HEK293 (cell line): ENCODE measurements around the gene AMBRA1.

ENCODE experiments used
- CTCF ChIA-PET: fragments of 350-600 bp; formaldehyde crosslinking; extraction: SDS; loops from one replicate; lab custom pipeline; 2021; ENCODE audit warnings: antibody characterized with exemption; lab: Yijun Ruan, JAX
- POLR2A ChIA-PET: fragments of 300-600 bp; formaldehyde crosslinking; extraction: SDS; loops from one replicate; lab custom pipeline; 2020; ENCODE audit warnings: antibody characterized with exemption, inconsistent platforms; lab: Yijun Ruan, JAX
- H3K27ac ChIP-seq: fragments of 200-500 bp; sonication (Bioruptor generic); 2 replicates; pipeline ENCODE4 v1.5.1; 2014; ENCODE audit warnings: low read depth, low read length, control low read depth, inconsistent platforms; ENCODE audit errors: extremely low read depth
- H3K36me3 ChIP-seq, 2 experiments: fragments of 200-500 bp in 1 of 2; sonication (Bioruptor generic) in 1 of 2; 1 replicate in 1 of 2; 2 replicates in 1 of 2; pipeline ENCODE4 v1.5.1; 2014 to 2017; ENCODE audit warnings: inconsistent platforms in 2 of 2, low read length in 2 of 2; ENCODE audit not compliant: control insufficient read depth in 2 of 2, insufficient read depth in 1 of 2
- H3K4me1 ChIP-seq: fragments of 200-500 bp; sonication (Bioruptor generic); 2 replicates; pipeline ENCODE4 v1.5.1; 2014; ENCODE audit warnings: mild to moderate bottlenecking, low read length, inconsistent platforms; ENCODE audit not compliant: control insufficient read depth, insufficient read depth
- H3K4me3 ChIP-seq: 2 replicates; pipeline ENCODE4 v1.5.1; 2011; ENCODE audit warnings: low read depth, mild to moderate bottlenecking, control low read depth, low read length, moderate library complexity
- H3K9me3 ChIP-seq: fragments of 200-500 bp; sonication (Bioruptor generic); 2 replicates; pipeline ENCODE4 v1.5.1; 2014; ENCODE audit warnings: low read depth, low read length, inconsistent platforms; ENCODE audit not compliant: control insufficient read depth, insufficient read depth
- CTCF ChIP-seq: fragments of 450-650 bp; formaldehyde crosslinking; IDR thresholded peaks from 2 replicates; pipeline ENCODE4 v1.5.1; 2016; ENCODE audit warnings: missing biosample characterization, missing genetic modification characterization
- HOXA7 ChIP-seq: sonication (generic); formaldehyde crosslinking; IDR thresholded peaks from 2 replicates; pipeline ENCODE4 v1.8.1; 2022; ENCODE audit warnings: missing genetic modification reagents, borderline replicate concordance
- MYNN ChIP-seq: fragments of 450-650 bp; formaldehyde crosslinking; IDR thresholded peaks from 2 replicates; pipeline ENCODE4 v1.5.1; 2016; ENCODE audit warnings: missing biosample characterization, missing genetic modification characterization, borderline replicate concordance
- PRDM6 ChIP-seq: fragments of 450-650 bp; formaldehyde crosslinking; IDR thresholded peaks from 2 replicates; pipeline ENCODE4 v1.5.1; 2017; ENCODE audit warnings: missing biosample characterization, missing genetic modification characterization
- SCRT1 ChIP-seq: fragments of 450-650 bp; formaldehyde crosslinking; IDR thresholded peaks from 2 replicates; pipeline ENCODE4 v1.5.1; 2016; ENCODE audit warnings: missing biosample characterization, missing genetic modification characterization, borderline replicate concordance
- SCRT2 ChIP-seq: fragments of 450-650 bp; formaldehyde crosslinking; IDR thresholded peaks from 2 replicates; pipeline ENCODE4 v1.5.1; 2016; ENCODE audit warnings: missing biosample characterization, missing genetic modification characterization
- SP2 ChIP-seq: fragments of 450-650 bp; formaldehyde crosslinking; IDR thresholded peaks from 2 replicates; pipeline ENCODE4 v1.5.1; 2016; ENCODE audit warnings: missing biosample characterization, missing genetic modification characterization
- WT1 ChIP-seq: fragments of 450-650 bp; formaldehyde crosslinking; IDR thresholded peaks from 2 replicates; pipeline ENCODE4 v1.5.1; 2016; ENCODE audit warnings: missing biosample characterization, missing genetic modification characterization
- YY2 ChIP-seq: fragments of 450-650 bp; formaldehyde crosslinking; IDR thresholded peaks from 2 replicates; pipeline ENCODE4 v1.5.1; 2016; ENCODE audit warnings: missing biosample characterization, missing genetic modification characterization
- ZBTB26 ChIP-seq: fragments of 450-650 bp; formaldehyde crosslinking; optimal IDR thresholded peaks from 2 replicates; pipeline ENCODE3; 2016; ENCODE audit warnings: missing biosample characterization, mild to moderate bottlenecking, missing genetic modification characterization
- ZBTB44 ChIP-seq: fragments of 450-650 bp; IDR thresholded peaks from 2 replicates; pipeline ENCODE4 v1.5.1; 2018; ENCODE audit warnings: missing biosample characterization, mild to moderate bottlenecking, missing genetic modification characterization
- ZNF148 ChIP-seq: fragments of 450-650 bp; formaldehyde crosslinking; IDR thresholded peaks from 2 replicates; pipeline ENCODE4 v1.5.0; 2017; ENCODE audit warnings: missing biosample characterization, missing genetic modification characterization, borderline replicate concordance
- ZNF239 ChIP-seq: fragments of 450-650 bp; formaldehyde crosslinking; IDR thresholded peaks from 2 replicates; pipeline ENCODE4 v1.5.1; 2016; ENCODE audit warnings: missing biosample characterization, missing genetic modification characterization
- ZNF37A ChIP-seq: fragments of 450-650 bp; IDR thresholded peaks from 2 replicates; pipeline ENCODE4 v1.5.1; 2018; ENCODE audit warnings: missing biosample characterization, missing genetic modification characterization
- ZNF501 ChIP-seq: fragments of 450-650 bp; formaldehyde crosslinking; IDR thresholded peaks from 2 replicates; pipeline ENCODE4 v1.5.1; 2016; ENCODE audit warnings: missing biosample characterization, missing genetic modification characterization
- ZNF561 ChIP-seq: fragments of 450-650 bp; IDR thresholded peaks from 2 replicates; pipeline ENCODE4 v1.5.1; 2018; ENCODE audit warnings: missing biosample characterization, missing genetic modification characterization, borderline replicate concordance
- ZNF580 ChIP-seq: fragments of 450-650 bp; formaldehyde crosslinking; IDR thresholded peaks from 2 replicates; pipeline ENCODE4 v1.5.1; 2016; ENCODE audit warnings: missing biosample characterization, missing genetic modification characterization
- ZNF585B ChIP-seq: fragments of 450-650 bp; formaldehyde crosslinking; IDR thresholded peaks from 2 replicates; pipeline ENCODE4 v1.5.1; 2016; ENCODE audit warnings: missing biosample characterization, missing genetic modification characterization
- ZNF660 ChIP-seq: fragments of 450-650 bp; IDR thresholded peaks from 2 replicates; pipeline ENCODE4 v1.5.1; 2018; ENCODE audit warnings: missing biosample characterization, mild to moderate bottlenecking, missing genetic modification characterization
- ZNF677 ChIP-seq: fragments of 450-650 bp; IDR thresholded peaks from 2 replicates; pipeline ENCODE4 v1.5.0; 2018; ENCODE audit warnings: missing biosample characterization, mild to moderate bottlenecking, missing genetic modification characterization, moderate library complexity
- ZNF692 ChIP-seq: fragments of 450-650 bp; formaldehyde crosslinking; IDR thresholded peaks from 2 replicates; pipeline ENCODE4 v1.5.1; 2016; ENCODE audit warnings: missing biosample characterization, missing genetic modification characterization
- ZSCAN23 ChIP-seq: fragments of 450-650 bp; formaldehyde crosslinking; IDR thresholded peaks from 2 replicates; pipeline ENCODE4 v1.5.1; 2016; ENCODE audit warnings: missing biosample characterization, missing genetic modification characterization

The AMBRA1 gene

GRCh38 chr11:46540807-46541206, 53.0 kb downstream of the AMBRA1 start:
- no peaks in the 10 kb centered on the region for H3K9me3 ChIP-seq
- H3K27ac ChIP-seq: no peak overlapping the region
- H3K4me1 ChIP-seq: no peaks in the 10 kb centered on the region
- ChIA-PET POLR2A (no interaction called here), CTCF (interaction anchor here (0.6 to 7.2 kb wide), 8 partner anchors 14 to 776 kb away, joined by 3 to 56 read pairs (median 5); partner anchors contain the start of gene ATG13)
- TF ChIP-seq ZNF148 (tag by site-specific recombination) (no peak), ZSCAN23 (no peak), ZNF585B (tag by site-specific recombination) (no peak), ZBTB26 (no peak), SP2 (tag by site-specific recombination) (no peak), WT1 (tag by site-specific recombination) (no peak), MYNN (tag by site-specific recombination) (no peak), ZNF501 (tag by site-specific recombination) (no peak), ZBTB44 (tag by site-specific recombination) (no peak), ZNF37A (tag by site-specific recombination) (no peak), ZNF239 (tag by site-specific recombination) (no peak), PRDM6 (tag by site-specific recombination) (no peak), ZNF580 (tag by site-specific recombination) (no peak)
- H3K36me3 ChIP-seq: peaks cover under 1 to 56% of the 10 kb centered on the region in 2 experiments; a peak in 2 of 3 replicates
- no peak overlapping the region for H3K4me3 ChIP-seq

- Histone ChIP-seq H3K27ac (no peak overlapping the region), H3K36me3 (peaks cover 0 to 28% of the 10 kb centered on the region in 2 experiments; a peak in 2 of 3 replicates), H3K4me3 (no peak overlapping the region), H3K9me3 (no peaks in the 10 kb centered on the region), H3K4me1 (no peaks in the 10 kb centered on the region)
- POLR2A ChIA-PET: no interaction called here
- CTCF ChIA-PET: interaction anchor here (0.6 to 7.2 kb wide), 25 partner anchors 8 to 824 kb away, joined by 3 to 56 read pairs (median 3); no protein-coding TSS in a partner anchor
- TF ChIP-seq ZNF677 (tag by site-specific recombination): no peak
- TF ChIP-seq SCRT2 (tag by site-specific recombination): peak; percentile 47; the same call in 1 of the 2 replicates
- TF ChIP-seq YY2 (tag by site-specific recombination): no peak
- TF ChIP-seq ZNF660 (tag by site-specific recombination): peak; percentile 58; the same call in 1 of the 2 replicates
- no peak for TF ChIP-seq HOXA7 (CRISPR knock-in tag)
- TF ChIP-seq ZNF692: 0 out of 2 replicates have a peak, but pooled peaks have one; percentile 39
- TF ChIP-seq CTCF: peak; percentile 65
- TF ChIP-seq SCRT1 (tag by site-specific recombination): 0 out of 2 replicates have a peak, but pooled peaks have one; percentile 57
- TF ChIP-seq ZNF561: 0 out of 2 replicates have a peak, but pooled peaks have one; percentile 17
These were observed 56.1 kb downstream of the AMBRA1 start for GRCh38 chr11:46537537-46538295.
